IMR-90 (cell line): ENCODE measurements around the gene ALK.

Source experiments
- CTCF ChIP-seq: conservative IDR thresholded peaks from 2 replicates; pipeline ENCODE4 v1.5.1; 2012; ENCODE audit warnings: mild to moderate bottlenecking, low read depth, low read length, improper control_type of control experiment
- MAFK ChIP-seq: IDR thresholded peaks from 2 replicates; pipeline ENCODE4 v1.6.1; 2012; ENCODE audit warnings: low read depth, low read length, improper control_type of control experiment
- MXI1 ChIP-seq: IDR thresholded peaks from 2 replicates; pipeline ENCODE4 v1.6.1; 2012; ENCODE audit warnings: low read depth, mild to moderate bottlenecking, low read length, moderate library complexity, borderline replicate concordance
- POLR2A ChIP-seq: IDR thresholded peaks from 2 replicates; pipeline ENCODE4 v1.6.1; 2012; ENCODE audit warnings: mild to moderate bottlenecking, low read depth, low read length
- RAD21 ChIP-seq: IDR thresholded peaks from 2 replicates; pipeline ENCODE4 v1.6.1; 2012; ENCODE audit warnings: low read length, improper control_type of control experiment
- RCOR1 ChIP-seq: IDR thresholded peaks from 2 replicates; pipeline ENCODE4 v1.6.1; 2012; ENCODE audit warnings: mild to moderate bottlenecking, low read length, improper control_type of control experiment; ENCODE audit not compliant: insufficient replicate concordance
- RFX5 ChIP-seq: IDR thresholded peaks from 2 replicates; pipeline ENCODE4 v1.8.0; 2012; ENCODE audit warnings: low read depth, mild to moderate bottlenecking, low read length, moderate library complexity
- SMC3 ChIP-seq: fragments of 150-350 bp; IDR thresholded peaks from 2 replicates; pipeline ENCODE4 v1.6.1; 2016; ENCODE audit warnings: low read depth, mild to moderate bottlenecking, antibody characterized with exemption, low read length, moderate library complexity
- TF ChIP-seq, protein P1 (sequence below): fragments of 150-350 bp; IDR thresholded peaks from 2 replicates; pipeline ENCODE4 v1.6.1; 2017; ENCODE audit warnings: mild to moderate bottlenecking, antibody characterized with exemption, low read length, low read depth

- TF ChIP-seq CTCF (no peak), POLR2A (no peak), RAD21 (no peak), RCOR1 (no peak), MXI1 (no peak), RFX5 (no peak), SMC3 (no peak), MAFK (no peak)
- TF ChIP-seq, protein P1, sequence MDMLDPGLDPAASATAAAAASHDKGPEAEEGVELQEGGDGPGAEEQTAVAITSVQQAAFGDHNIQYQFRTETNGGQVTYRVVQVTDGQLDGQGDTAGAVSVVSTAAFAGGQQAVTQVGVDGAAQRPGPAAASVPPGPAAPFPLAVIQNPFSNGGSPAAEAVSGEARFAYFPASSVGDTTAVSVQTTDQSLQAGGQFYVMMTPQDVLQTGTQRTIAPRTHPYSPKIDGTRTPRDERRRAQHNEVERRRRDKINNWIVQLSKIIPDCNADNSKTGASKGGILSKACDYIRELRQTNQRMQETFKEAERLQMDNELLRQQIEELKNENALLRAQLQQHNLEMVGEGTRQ: no peak
Observed at GRCh38 chr2:29490045-29490444, 431.3 kb downstream of the ALK start.
